ENCODE measurements around the gene NOD2.

- TF ChIP-seq CTCF (IDR thresholded peaks at IDR 0.05) (no peak), POLR2AphosphoS5 (IDR thresholded peaks at IDR 0.05) (no peak), POLR2A (IDR thresholded peaks at IDR 0.05) (no peak), EP300 (IDR thresholded peaks at IDR 0.05) (no peak)
Measured at GRCh38 chr16:50774405-50774804, 81.0 kb downstream of the NOD2 start.

Measured in suprapubic skin (tissue), 4 donors.